HL-60 (cell line): Measurements from ENCODE around the gene TP53I11.

Source experiments
- DNase-seq, 2 experiments: peaks; one replicate each; pipeline ENCODE4 v3.0.0-alpha.2; 2010 to 2020; ENCODE audit warnings: low read depth in 1 of 2, low spot score in 1 of 2
- H3K27ac ChIP-seq: fragments of 250-450 bp; sonication (Bioruptor Pico); replicated peaks from 2 replicates; pipeline ENCODE4 v1.5.1; 2020; ENCODE audit warnings: mild to moderate bottlenecking, moderate library complexity
- H3K27me3 ChIP-seq: fragments of 250-450 bp; sonication (Bioruptor Pico); 2 replicates; pipeline ENCODE4 v1.5.1; 2021; ENCODE audit warnings: mild to moderate bottlenecking, moderate library complexity; ENCODE audit not compliant: insufficient read depth, poor library complexity, severe bottlenecking
- H3K4me3 ChIP-seq: replicated peaks from 2 replicates; pipeline ENCODE4 v1.5.1; 2011; ENCODE audit warnings: mild to moderate bottlenecking, control low read depth, low read length; ENCODE audit not compliant: insufficient read depth
- GABPA ChIP-seq: IDR thresholded peaks from 2 replicates; pipeline ENCODE4 v1.6.1; 2012; ENCODE audit warnings: low read depth
- POLR2AphosphoS5 ChIP-seq: IDR thresholded peaks from 2 replicates; pipeline ENCODE4 v1.6.1; 2012; ENCODE audit warnings: low read depth
- REST ChIP-seq: IDR thresholded peaks from 2 replicates; pipeline ENCODE4 v1.6.1; 2012; ENCODE audit warnings: low read depth; ENCODE audit not compliant: insufficient replicate concordance
- SPI1 ChIP-seq: IDR thresholded peaks from 2 replicates; pipeline ENCODE4 v1.6.1; 2012; ENCODE audit warnings: low read depth, mild to moderate bottlenecking, borderline replicate concordance
- TF ChIP-seq, protein P1 (sequence below): IDR thresholded peaks from one replicate; pipeline ENCODE4 v1.5.1; 2011; ENCODE audit warnings: low read length, control low read depth, inconsistent platforms; ENCODE audit not compliant: insufficient read depth

Gene TP53I11

GRCh38 chr11:44903035-44903434 is 47.6 kb downstream of the TP53I11 start:
- DNase-seq, result no peak
- Histone ChIP-seq H3K27me3 (no peaks in the 10 kb centered on the region), H3K4me3 (no peak overlapping the region), H3K27ac (no peak overlapping the region)
- TF ChIP-seq REST (no peak), POLR2AphosphoS5 (no peak), SPI1 (no peak), GABPA (no peak)
- TF ChIP-seq, protein P1, sequence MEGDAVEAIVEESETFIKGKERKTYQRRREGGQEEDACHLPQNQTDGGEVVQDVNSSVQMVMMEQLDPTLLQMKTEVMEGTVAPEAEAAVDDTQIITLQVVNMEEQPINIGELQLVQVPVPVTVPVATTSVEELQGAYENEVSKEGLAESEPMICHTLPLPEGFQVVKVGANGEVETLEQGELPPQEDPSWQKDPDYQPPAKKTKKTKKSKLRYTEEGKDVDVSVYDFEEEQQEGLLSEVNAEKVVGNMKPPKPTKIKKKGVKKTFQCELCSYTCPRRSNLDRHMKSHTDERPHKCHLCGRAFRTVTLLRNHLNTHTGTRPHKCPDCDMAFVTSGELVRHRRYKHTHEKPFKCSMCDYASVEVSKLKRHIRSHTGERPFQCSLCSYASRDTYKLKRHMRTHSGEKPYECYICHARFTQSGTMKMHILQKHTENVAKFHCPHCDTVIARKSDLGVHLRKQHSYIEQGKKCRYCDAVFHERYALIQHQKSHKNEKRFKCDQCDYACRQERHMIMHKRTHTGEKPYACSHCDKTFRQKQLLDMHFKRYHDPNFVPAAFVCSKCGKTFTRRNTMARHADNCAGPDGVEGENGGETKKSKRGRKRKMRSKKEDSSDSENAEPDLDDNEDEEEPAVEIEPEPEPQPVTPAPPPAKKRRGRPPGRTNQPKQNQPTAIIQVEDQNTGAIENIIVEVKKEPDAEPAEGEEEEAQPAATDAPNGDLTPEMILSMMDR, result no peak

DNA sequence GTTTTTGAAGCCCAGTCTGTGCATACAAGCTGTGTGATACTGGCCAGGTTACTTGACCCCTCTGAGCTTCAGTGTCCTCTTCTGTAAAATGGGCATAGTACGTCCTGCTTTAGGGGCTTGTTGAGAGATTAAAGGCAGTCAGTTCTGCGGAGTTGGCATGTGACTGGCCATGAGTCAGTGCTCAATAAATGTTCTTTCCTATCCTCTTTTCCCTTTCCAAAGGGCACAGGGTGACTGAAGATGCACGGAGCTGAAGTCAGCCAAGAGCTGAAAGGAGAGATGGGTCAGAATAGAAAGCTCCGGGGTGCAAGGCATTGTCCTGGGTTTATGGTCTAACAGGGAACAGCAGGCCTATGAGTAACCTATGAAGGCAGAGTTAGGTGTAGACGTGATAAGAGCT is 48.9 kb downstream of the TP53I11 start:
- H3K4me3 ChIP-seq, result no peak overlapping the region
- H3K27ac ChIP-seq, result no peak overlapping the region
- TF ChIP-seq POLR2AphosphoS5 (no peak), REST (no peak), GABPA (no peak), SPI1 (no peak)
- TF ChIP-seq, protein P1, result no peak
- H3K27me3 ChIP-seq, result no peaks in the 10 kb centered on the region
- no peak for DNase-seq

DNA sequence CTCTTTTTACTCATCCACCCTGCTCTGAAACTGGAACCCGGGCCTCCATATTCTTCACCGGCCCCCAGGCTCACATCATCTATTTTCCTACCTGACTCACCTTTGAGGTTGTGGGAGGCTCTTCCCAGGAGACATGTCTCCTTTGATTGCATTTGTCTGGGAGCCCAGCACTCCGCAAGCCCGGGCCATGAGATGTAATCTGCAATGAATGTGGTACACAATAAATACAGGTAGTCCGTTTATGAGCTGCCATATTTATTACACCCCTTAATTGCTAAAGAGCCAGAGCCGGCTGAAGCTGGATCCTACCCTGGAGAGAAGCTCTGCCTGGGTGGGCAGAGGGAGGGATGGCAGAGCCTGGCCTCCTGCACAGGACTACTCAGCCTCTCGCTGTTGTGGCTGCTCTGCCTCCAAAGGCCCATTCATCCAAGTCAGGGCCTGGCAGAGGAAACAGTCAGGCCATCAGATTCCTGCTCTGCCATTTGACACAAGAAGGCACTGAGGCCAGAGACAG is 49.5 kb downstream of the TP53I11 start:
- TF ChIP-seq REST (no peak), POLR2AphosphoS5 (no peak), GABPA (no peak), SPI1 (no peak)
- TF ChIP-seq, protein P1, result no peak
- no peak overlapping the region for H3K27ac ChIP-seq
- no peak for DNase-seq

More for the DNA sequence above, 49.5 kb downstream of the TP53I11 start:
- Histone ChIP-seq H3K27me3 (no peaks in the 10 kb centered on the region), H3K4me3 (no peak overlapping the region)
